ENCODE data around the gene COMMD4.
"Not testable (repeated sequence)": the region's sequence is repeated elsewhere in the genome, so short reads cannot be mapped to it uniquely, and the experiment has no call there.

COMMD4 gene

DNA sequence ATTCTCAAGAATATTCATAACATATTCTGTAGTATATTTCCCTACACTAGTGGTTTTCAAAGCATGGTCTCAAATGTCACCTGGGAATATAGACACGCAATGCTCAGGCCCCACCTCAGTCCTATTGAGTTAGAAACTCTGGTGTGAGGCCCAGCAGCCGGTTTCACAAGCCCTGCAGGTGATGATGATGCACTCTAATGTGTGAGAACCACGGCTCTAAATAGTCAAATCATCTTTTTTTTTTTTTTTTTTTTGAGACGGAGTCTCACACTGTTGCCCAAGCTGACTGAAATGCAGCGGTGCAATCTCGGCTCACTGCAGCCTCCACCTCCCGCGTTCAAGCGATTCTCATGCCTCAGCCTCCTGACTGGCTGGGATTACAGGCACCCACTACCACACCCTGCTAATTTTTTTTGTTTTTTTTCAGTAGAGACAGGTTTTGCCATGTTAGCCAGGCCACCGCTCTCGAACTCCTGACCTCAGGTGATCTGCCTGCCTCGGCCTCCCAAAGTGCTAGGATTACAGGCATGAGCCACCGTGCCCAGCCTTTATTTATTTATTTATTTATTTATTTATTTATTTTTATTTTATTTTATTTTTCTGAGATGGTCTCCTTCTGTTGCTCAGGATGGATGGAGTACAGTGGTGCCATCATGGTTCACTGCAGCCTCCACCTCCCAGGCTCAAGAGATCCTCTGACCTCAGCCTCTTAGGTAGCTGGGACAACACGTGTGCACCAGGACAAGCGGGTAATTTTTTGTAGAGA is 2.0 kb upstream of the COMMD4 start:
- DNase-seq, result not testable (repeated sequence)

DNA sequence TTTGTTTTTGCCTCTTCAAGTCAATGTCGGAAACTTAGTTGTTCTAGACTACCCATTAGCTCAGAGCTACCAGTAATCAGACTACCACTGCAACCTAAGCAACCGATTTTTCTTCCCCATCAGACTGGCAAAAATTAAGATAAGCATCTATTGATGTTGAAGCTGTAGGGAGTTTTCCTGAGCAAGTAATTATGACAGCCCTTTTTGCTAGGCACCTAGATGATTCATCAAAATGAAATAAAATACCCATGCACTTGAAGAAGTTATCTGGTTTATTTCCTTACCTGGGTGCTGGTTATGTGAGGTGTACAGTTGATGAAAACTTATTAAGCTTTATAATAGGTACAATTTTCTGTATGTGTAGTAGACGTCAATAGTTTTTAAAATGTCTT is 554 bp upstream of the COMMD4 start:
- no peak for DNase-seq

DNA sequence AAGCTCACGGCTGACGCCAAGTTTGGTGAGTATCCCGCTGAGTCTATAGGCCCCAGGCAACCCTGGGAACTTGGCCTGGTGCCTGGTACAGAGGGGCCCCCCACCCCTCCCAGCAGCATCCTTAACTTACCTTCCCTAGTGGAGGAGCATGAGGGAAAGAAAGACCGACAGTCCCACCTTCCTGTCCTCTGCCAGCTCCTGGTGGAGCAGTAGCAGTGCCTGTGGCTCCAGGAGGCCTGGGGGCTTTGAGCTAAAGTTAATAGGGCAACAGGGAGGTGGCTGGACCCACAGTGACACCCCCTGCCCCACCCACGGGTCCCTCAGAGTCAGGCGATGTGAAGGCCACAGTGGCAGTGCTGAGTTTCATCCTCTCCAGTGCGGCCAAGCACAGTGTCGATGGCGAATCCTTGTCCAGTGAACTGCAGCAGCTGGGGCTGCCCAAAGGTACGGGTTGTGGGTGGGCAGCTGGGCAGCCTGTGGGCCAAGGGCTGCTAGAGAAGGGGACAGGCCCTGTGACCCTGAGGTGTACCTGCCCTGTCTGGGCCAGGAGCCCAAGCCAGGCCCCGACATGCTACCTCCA is 2.9 kb downstream of the COMMD4 start:
- no peak for DNase-seq

DNA sequence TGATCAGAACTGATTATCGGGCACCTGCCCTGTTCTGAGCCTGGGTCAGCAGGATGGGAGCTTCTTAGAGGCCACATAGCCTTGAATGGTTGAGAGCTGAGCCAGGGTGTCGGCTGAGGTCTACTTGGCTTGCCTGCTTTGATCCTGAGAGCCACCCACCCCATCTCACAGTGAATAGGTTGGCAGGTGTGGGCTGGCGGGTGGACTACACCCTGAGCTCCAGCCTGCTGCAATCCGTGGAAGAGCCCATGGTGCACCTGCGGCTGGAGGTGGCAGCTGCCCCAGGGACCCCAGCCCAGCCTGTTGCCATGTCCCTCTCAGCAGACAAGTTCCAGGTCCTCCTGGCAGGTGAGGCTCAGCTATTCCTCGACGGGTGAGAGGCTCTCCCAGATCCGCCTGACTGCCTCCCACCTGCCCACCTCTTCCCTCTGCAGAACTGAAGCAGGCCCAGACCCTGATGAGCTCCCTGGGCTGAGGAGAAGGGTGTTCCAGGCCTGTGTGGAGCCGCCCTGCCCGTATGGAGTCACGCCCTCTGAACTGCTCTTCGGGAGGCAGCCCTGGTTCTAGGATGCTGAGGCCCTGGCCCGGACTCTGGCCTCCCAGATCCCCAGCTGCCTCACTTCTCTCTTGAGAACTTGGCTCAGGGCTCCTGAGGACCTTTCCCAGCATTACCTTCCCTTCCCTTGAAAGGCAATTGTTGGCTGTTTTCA is 3.8 kb downstream of the COMMD4 start:
- DNase-seq, result no peak

DNA sequence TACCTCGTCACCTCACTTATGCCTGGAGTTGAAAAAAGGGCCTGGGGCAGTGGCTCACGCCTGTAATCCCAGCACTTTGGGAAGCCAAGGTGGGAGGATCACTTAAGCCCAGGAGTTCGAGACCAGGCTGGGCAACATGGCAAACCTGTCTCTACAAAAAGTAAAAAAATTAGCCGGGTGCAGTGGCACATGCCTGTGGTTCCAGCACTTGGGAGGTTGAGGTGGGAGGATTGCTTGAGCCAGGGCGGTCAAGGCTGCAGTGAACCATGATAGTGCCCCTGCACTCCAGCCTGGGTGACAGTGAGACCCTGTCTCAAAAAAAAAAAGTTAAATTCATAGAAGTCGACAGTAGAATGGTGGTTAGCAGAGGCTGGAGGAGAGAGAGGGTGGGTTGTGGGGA is 6.4 kb downstream of the COMMD4 start:
- DNase-seq, result no peak

DNA sequence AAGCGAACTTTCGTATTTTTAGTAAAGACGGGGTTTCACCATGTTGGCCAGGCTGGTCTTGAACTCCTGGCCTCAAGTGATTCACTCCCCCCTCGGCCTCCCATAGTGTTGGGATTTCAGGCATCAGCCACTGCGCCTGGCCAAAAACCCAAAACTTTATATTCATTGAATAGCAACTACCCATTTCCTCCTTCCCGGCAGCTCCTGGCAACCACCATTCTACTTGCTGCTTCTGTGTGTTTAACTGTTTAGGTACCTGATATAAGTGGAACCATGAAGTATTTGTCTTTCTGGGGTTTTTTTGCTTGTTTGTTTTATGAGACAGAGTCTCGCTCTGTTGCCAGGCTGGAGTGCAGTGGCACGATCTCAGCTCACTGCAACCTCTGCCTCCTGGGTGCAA is 8.1 kb downstream of the COMMD4 start:
- not testable (repeated sequence) for DNase-seq

DNA sequence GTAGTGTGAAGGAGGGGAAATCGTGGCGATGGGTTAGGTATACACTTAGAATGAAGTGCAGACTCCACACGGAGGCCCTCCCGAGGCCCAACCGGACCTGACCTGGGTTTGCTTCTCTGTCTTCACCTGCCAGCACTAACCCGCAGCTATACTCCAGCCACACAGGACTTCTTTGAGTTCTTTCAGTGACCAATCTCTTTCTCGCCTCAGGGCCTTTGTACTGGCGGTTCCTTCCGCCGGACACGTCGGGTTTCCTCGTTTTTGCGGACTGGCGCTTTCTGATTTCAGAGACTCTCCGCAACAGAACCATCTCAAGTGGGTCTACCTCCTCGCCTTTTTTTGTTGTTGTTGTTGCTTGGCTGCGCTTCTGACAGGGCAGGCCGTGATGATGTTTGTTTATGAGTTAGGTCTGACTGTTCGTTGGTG is 10.9 kb downstream of the COMMD4 start, which contains the start of gene NEIL1:
NEIL1 (plus strand) TSS at position 244 of the 426 bp plus-strand sequence. CDS start 1,867 bp downstream, outside the sequence.
- no peak for DNase-seq

DNA sequence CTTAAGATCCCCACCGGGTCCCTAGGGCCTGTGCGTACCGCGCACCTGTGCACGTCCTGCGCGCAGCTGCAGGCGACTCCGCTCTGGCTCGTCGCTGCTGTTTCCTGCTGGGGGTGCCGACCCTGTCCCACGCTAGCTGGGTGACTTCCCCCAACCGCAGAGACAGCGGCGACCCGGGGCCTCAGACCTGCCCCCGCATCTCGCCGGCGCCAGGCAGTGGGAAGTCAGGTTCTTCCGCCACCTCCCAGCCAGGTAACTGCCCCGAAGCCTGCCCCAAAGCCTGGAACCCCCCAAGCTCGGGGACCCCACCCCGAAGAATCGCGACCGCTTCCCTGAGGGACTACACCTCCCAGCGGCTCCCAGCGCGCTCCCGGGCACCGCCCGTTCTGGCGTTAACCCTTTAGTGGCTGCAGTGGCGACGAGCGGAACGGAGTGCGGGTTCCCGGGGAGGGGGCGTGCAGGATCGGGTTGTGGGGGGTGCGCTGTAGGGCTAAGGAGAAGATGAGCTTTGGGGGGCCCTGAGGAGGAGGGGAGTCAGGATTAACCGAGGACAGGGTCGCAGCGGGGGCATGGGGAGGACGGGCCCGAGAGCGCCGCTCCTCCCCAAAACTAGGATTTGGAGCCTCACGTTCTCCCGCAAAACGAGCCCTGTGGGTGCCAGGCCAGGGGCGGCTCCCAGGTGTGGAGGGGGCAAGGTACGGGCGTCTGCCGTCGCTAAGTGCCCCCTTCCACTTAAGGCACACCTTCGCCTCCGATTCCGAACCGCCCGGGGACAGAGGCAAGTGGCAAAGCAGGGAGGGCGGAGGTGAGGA is 11.6 kb downstream of the COMMD4 start:
- peak; percentile 50 for DNase-seq

DNA sequence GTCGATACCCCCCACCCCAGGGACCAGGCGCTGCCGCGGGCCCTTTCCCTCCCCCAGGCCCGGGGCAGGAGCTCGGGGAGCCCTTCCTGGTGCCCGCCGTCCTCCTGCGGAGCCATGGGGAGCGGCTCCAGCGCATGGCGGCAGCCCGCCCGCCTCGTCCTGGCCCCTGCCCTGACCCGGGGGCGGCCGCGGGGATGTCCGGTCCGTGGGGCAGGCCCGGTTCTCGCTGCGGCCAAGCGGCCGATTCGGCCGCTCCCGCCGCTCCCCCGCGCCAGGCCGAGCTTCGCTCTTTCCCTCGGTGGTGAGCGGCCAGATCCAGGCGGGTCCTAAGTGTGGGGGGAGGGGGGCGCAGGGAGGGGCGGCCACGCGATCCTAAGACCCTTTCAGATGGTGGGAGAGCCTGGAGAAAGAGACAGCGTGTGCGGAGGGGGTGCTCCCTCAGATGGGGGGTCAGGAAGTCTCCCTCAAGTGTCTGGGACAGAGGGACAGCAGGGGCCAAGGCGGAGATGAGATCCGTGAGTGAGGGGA is 12.2 kb downstream of the COMMD4 start:
- peak; percentile 48 for DNase-seq

DNA sequence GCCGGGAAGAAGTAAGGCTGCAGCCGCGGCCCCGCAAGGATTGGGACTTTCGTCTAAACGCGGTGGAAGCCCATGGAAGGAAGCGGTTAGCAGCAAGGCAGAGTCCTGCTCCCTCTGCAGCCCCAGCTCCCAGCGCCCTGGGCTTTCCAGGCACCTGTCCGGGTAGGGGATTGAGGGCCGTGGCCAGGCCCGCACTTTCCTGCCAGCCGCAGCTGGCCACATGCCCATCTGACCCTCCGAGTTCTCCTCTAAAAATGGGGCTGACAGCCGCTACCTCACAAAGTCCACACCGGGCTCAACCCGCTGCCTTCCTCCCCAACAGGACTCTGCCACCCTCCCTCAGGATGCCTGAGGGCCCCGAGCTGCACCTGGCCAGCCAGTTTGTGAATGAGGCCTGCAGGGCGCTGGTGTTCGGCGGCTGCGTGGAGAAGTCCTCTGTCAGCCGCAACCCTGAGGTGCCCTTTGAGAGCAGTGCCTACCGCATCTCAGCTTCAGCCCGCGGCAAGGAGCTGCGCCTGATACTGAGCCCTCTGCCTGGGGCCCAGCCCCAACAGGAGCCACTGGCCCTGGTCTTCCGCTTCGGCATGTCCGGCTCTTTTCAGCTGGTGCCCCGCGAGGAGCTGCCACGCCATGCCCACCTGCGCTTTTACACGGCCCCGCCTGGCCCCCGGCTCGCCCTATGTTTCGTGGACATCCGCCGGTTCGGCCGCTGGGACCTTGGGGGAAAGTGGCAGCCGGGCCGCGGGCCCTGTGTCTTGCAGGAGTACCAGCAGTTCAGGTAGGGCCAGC is 12.9 kb downstream of the COMMD4 start:
- DNase-seq, result no peak

DNA sequence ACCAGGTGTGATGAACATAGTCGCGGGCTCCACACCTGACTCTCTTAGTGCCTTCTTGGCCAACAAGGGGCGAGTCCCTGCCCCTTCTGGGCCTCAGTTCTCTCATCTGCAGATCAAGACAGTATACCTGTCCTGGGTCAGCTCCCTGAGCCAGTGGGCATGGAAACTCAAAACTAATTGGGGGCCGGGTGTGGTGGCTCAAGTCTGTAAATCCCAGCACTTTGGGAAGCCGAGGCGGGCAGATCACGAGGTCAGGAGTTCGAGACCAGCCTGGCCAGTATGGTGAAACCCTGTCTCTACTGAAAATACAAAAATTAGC is 13.4 kb downstream of the COMMD4 start:
- not testable (repeated sequence) for DNase-seq

DNA sequence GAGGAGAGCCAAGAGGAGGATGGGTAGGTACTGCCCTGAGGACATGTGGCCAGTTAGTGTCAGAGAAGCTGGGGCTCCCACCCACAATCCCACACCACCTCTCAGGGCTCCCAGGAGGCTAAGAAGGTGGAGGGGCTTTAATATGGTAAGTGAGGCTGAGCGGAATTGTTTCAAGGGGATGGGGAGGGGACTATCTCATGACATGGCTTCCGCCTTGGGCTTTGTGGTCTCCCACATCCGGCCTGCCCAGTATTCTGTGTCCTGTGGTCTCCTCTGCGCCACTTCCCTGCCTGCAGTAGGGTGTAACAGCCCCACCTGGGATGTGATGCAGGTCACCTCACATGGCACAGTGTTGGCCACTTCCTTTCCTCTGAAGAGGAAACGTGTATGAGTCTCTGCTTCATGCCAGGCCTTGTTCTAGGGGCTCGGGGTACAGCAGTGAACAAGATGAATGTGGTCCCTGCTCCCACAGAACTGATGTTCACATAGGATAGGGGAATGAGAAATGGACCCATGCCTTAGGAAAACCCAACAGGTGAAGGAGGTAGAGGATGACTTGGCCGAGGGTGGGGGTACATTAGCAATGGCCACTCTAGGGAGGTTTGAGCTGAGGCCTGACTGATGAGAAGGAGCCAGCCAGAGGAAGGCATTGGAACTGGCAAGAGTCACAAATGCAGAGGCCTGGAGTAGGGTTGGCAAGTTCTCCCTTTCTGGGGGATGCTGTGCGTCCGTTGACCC is 14.2 kb downstream of the COMMD4 start:
- DNase-seq, result no peak

DNA sequence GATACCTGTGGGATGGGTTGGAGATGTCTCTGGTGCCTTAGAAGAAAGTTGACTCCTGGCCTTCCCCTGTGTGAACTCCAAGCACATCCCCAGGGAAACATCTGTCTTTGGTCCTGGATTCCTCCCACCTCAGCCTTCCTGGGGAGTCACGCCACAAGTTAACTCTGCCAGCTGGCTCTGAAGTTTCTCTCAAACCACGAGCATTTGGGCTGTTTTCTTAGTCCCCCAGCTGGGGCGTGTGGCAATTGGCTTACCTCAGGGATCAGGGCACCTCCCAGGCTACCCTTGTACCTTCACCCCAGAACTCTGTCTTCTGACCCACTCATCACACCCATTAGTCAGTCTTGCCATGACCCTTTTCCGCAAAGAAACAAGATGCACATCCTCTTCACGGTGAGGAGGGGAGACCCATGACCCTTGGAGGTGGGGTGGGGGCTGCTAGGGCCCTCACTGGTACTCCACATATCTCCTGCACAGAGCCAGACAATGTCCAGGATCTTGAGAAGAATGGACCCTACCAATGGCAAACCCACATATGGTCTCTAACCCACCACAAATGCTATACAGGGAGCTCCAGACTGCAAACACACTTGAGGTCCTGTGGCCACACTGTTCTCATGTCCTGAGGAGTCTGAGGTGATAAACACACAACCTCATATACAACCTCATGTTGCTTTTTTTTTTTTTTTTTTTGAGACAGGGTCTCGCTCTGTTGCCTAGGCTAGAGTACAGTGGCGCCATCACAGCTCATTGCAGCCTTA is 14.9 kb downstream of the COMMD4 start:
- no peak for DNase-seq

DNA sequence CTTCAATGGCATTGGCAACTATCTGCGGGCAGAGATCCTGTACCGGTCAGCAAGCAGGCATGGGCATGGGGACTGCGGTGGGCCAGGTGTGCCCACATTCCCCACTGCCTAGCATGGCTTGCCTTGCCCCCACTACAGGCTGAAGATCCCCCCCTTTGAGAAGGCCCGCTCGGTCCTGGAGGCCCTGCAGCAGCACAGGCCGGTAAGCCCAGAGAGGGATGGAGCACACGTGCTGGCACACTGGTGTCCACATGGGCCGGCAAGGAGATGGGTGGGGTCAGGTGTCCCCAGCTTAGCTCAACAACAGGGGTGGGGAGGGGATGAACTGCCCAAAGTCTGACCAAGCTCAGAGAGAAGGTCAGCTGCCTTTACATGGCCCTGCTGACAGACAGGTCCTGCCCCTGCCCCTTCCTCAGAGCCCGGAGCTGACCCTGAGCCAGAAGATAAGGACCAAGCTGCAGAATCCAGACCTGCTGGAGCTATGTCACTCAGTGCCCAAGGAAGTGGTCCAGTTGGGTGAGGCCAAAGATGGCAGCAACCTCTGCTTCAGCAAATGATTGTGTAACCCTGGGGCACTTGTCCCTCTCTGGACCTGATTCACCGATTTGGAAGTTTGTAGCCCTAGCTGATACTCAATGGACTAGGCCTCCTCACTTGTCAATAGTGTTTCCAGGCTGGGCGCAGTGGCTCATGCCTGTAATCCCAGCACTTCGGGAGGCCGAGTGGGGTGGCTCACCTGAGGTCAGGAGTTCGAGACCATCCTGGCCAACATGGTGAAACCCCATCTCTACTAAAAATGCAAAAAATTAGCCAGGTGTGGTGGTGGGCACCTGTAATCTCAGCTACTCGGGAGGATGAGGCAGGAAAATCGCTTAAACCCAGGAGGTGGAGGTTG is 16.6 kb downstream of the COMMD4 start:
- no peak for DNase-seq

DNA sequence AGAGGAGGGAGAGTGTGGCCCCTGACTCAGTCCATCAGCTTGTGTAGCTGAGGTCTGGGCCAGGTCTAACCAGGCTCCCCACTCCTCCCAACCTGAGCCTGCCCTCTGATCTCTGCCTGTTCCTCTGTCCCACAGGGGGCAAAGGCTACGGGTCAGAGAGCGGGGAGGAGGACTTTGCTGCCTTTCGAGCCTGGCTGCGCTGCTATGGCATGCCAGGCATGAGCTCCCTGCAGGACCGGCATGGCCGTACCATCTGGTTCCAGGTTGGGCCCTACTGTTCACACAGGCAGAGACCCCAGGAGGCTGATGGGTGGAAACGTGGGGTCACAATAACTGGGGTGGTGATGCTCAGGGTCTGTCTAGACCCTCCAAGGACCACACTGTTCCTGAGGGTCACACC is 17.7 kb downstream of the COMMD4 start:
- DNase-seq, result no peak

DNA sequence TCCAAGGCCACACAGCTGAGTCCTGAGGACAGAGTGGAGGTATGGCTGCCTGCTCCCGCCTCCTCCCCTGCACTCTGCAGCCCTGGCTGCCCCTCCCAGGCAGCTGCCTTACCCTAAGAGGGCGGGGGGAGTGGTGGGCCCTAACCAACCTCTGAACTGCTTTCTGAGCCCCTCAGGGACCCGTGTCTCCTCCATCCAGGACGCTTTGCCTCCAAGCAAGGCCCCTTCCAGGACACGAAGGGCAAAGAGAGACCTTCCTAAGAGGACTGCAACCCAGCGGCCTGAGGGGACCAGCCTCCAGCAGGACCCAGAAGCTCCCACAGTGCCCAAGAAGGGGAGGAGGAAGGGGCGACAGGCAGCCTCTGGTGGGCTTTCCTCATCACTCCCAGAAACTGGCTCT is 18.6 kb downstream of the COMMD4 start:
- no peak for DNase-seq

DNA sequence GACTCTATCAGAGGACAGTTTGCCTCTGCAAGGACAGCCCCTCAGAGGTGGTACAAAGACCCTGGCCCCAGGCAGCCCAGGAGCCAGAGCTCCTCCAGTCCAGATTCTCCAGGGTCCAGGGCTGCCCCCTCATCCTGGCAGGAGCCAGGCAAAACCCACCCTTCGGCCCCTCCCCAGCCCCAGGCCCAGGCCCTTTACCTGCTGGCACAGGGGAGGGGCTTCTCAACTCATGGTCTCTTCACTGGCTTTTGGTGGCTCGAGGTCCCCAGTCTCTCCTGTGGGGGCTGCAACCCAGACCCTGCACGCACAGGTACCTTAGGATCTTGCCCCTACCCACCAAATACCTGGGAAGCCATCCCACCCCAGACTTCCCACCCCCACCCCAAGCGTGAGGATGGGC is 19.5 kb downstream of the COMMD4 start:
- no peak for DNase-seq

DNA sequence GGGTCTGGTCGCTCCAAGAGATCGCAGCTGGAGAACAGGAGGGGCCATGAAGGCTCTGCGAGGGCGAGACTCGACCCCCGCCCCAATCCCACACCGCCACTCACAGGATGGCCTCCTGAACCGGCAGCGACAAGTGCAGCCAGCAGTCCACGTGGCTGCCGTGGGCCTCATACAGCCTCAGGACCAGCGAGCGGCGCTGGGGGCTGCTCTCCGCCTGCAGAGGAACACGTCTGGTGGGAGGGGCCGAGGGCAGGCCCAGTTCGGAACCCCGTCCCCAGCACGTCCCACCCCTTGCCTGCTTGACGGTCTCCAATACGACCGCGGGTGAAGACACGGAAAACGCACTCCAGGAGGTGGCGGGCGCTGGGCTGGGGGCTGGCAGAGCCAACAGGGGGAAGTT is 20.1 kb downstream of the COMMD4 start:
- no peak for DNase-seq

DNA sequence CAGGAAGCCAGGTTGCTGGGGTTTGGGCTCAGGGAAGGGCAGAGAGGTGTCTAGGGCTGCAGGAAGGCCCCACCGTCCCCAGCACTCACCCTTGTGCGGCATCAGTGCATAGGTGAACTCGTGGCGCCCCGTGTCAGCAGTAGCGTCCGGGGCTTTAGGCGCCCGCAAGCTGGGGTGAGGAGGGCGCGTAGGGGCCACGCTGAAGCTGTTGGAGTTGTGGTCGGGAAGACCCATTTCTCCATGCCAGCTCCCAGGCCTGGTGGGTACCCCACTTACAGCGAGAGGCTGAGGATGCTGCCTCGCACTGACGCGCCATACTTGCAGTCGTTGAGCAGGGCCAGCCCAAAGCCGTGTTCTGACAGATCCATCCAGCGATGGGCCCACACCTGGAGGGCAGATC is 20.7 kb downstream of the COMMD4 start:
- no peak for DNase-seq

Data from right hindlimb (tissue), 1 donor.